SK-N-SH (cell line): ENCODE measurements around the gene DAB1.

Experiments used
- EP300 ChIP-seq, 2 experiments: IDR thresholded peaks; 2 replicates each; pipeline versions ENCODE4 v1.4.0 to v1.6.1; 2012; ENCODE audit warnings: borderline replicate concordance in 1 of 2, low read depth in 1 of 2, low read length in 1 of 2
- RCOR1 ChIP-seq: fragments of 150-350 bp; IDR thresholded peaks from 2 replicates; pipeline ENCODE4 v1.6.1; 2017; ENCODE audit warnings: antibody characterized with exemption, low read length

GRCh38 chr1:57265104-57265503, 158.8 kb downstream of the DAB1 start:
- TF ChIP-seq EP300 (IDR thresholded peaks at IDR 0.05; ENCODE audit: borderline replicate concordance in 1 of 2, low read depth in 1 of 2, low read length in 1 of 2) (no peak), RCOR1 (no peak)
